ENCODE measurements around the gene IFNAR1.

DNA sequence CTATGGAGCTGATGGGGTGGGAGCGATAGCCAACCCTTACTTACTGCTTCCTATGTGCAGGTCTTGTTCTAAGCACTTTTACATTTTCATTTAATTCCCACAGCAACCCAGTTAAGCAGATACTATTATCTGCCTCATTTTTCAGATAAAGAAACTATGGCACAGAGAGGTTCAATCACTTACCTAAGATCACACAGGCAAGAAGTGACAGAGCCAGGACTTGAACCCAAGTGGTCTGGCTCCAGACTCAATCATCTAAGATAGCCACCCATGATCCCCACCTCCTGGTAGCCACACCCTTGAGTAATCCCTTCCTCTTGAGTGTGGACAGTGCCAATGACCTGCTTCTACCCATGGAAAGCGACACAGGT is 23.2 kb upstream of the IFNAR1 start:
- TF ChIP-seq EZH2 (IDR thresholded peaks at IDR 0.05; ENCODE audit: low read length, missing control alignments) (no peak), CTCF (conservative IDR thresholded peaks at IDR 0.05 in 1 of 2, IDR thresholded peaks at IDR 0.05 in 1 of 2; ENCODE audit: low read depth in 1 of 2, low read length in 2 of 2) (no peak)

All from fibroblast of lung (primary cell).